ENCODE measurements around the gene NAALADL2. TPM values are rescaled to one million over a fixed set of nuclear protein-coding genes. Genes with fewer than 3 reads are reported as not detected.

The NAALADL2 gene
- total and polyA plus RNA-seq, 9 of the 15 experiments (the other 6 are each of a cell fraction or from before 2014, with no cell fraction given) = 0.29 to 1.1 (median 0.79) TPM; not detected in 1

DNA sequence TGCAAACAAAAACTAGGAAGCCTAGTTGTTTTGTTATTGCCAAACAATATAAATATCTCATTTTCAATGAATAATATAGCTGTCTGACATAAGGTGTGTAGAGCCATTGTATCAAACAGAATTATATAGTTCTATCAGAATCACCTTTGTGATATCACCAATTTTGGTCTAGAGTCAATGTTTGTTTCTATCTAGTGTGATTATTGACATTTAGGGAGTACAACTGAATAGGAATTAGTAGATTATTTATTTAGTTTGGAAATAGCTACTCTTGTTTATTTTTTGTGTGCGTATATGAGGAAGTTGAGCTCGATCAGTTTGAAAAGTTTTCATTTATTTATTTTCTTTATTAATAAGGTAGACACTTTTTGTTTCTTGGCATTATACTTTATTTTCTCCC lies 389.7 kb downstream of the NAALADL2 start (continued):
- TF ChIP-seq, protein P1, sequence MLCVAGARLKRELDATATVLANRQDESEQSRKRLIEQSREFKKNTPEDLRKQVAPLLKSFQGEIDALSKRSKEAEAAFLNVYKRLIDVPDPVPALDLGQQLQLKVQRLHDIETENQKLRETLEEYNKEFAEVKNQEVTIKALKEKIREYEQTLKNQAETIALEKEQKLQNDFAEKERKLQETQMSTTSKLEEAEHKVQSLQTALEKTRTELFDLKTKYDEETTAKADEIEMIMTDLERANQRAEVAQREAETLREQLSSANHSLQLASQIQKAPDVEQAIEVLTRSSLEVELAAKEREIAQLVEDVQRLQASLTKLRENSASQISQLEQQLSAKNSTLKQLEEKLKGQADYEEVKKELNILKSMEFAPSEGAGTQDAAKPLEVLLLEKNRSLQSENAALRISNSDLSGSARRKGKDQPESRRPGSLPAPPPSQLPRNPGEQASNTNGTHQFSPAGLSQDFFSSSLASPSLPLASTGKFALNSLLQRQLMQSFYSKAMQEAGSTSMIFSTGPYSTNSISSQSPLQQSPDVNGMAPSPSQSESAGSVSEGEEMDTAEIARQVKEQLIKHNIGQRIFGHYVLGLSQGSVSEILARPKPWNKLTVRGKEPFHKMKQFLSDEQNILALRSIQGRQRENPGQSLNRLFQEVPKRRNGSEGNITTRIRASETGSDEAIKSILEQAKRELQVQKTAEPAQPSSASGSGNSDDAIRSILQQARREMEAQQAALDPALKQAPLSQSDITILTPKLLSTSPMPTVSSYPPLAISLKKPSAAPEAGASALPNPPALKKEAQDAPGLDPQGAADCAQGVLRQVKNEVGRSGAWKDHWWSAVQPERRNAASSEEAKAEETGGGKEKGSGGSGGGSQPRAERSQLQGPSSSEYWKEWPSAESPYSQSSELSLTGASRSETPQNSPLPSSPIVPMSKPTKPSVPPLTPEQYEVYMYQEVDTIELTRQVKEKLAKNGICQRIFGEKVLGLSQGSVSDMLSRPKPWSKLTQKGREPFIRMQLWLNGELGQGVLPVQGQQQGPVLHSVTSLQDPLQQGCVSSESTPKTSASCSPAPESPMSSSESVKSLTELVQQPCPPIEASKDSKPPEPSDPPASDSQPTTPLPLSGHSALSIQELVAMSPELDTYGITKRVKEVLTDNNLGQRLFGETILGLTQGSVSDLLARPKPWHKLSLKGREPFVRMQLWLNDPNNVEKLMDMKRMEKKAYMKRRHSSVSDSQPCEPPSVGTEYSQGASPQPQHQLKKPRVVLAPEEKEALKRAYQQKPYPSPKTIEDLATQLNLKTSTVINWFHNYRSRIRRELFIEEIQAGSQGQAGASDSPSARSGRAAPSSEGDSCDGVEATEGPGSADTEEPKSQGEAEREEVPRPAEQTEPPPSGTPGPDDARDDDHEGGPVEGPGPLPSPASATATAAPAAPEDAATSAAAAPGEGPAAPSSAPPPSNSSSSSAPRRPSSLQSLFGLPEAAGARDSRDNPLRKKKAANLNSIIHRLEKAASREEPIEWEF (CRISPR knock-in tag; IDR thresholded peaks at IDR 0.05) = no peak
- TF ChIP-seq, protein P2, sequence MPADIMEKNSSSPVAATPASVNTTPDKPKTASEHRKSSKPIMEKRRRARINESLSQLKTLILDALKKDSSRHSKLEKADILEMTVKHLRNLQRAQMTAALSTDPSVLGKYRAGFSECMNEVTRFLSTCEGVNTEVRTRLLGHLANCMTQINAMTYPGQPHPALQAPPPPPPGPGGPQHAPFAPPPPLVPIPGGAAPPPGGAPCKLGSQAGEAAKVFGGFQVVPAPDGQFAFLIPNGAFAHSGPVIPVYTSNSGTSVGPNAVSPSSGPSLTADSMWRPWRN (IDR thresholded peaks at IDR 0.05; ENCODE audit: low read depth) = no peak
- TF ChIP-seq MCM5 (IDR thresholded peaks at IDR 0.05; ENCODE audit: low read depth) = no peak

DNA sequence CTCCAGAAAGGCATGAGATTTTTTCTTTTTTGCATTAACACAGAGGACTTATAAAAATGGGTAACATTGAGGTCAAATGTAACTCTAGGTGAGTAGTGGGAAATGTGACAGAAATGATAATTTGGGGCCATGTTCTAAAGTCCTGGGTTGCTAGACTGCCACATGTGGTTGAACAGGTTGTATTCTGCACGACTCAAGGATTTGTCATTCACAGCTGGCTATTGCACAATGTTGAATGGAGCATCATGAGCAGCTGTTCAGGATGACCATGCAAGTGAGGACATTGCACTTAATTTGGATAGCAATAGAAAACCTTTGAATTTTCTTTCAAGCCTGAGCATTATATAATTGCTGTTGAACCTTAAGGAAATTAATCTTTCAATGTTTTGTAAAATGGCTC lies 396.6 kb downstream of the NAALADL2 start:
- Histone ChIP-seq H3K9me3 (replicated peaks; ENCODE audit: control insufficient read depth, insufficient read depth, low read depth, low read length) (no peaks in the 10 kb centered on the region), H3K27ac (ENCODE audit: extremely low read depth, low read depth, low read length) (no peak overlapping the region), H3K4me1 (replicated peaks in 1 of 2; ENCODE audit: control insufficient read depth in 2 of 2, insufficient read depth in 2 of 2, low read length in 2 of 2) (no peaks in the 10 kb centered on the region), H3K36me3 (ENCODE audit: control insufficient read depth, insufficient read depth, low read length) (no peaks in the 10 kb centered on the region), H2AFZ (ENCODE audit: low read depth, low read length) (no peak overlapping the region), H3K27me3 (ENCODE audit: control insufficient read depth in 2 of 2, insufficient read depth in 2 of 2, low read length in 2 of 2) (no peaks in the 10 kb centered on the region), H3K4me3 (no peak overlapping the region), H3K9ac (ENCODE audit: insufficient read depth in 1 of 2, low read depth in 2 of 2, low read length in 2 of 2) (no peak overlapping the region), H3K79me2 (ENCODE audit: control insufficient read depth, insufficient read depth, low read length) (no peaks in the 10 kb centered on the region), H3K4me2 (ENCODE audit: insufficient read depth, low read length) (no peak overlapping the region), H4K20me1 (replicated peaks; ENCODE audit: control insufficient read depth, insufficient read depth, low read length) (no peaks in the 10 kb centered on the region), H3K9me1 (ENCODE audit: control insufficient read depth, insufficient read depth, low read length) (no peaks in the 10 kb centered on the region)
- ATAC-seq (no peak), FAIRE-seq (no peak), DNase-seq (ENCODE audit: extremely low read depth in 1 of 4, low spot score in 3 of 4) (no peak)
- no TSS peak for BruUV-seq (replicated peaks)
- no peak for TF ChIP-seq BACH1 (tag; IDR thresholded peaks at IDR 0.05)
- no peak for TF ChIP-seq CEBPG (CRISPR knock-in tag; IDR thresholded peaks at IDR 0.05)
- 0 out of 4 replicates have a peak, but pooled peaks of 1 of the 2 experiments have one; percentile 20 for TF ChIP-seq CEBPG (tag; conservative IDR thresholded peaks at IDR 0.05 in 1 of 2, IDR thresholded peaks at IDR 0.05 in 1 of 2)
- 0% methylated on average over 1 of the region's 1 CpG for WGBS (ENCODE audit: insufficient coverage, low coverage, missing lambda C conversion rate)
- in situ Hi-C loops (cut with MboI) (no loop called here), intact Hi-C loops (cut with micrococcal nuclease) (no loop called here)
- CTCF ChIA-PET (ENCODE audit: low intra/inter-chr PET ratio) = no interaction called here
- POLR2A ChIA-PET = no interaction called here
